HCT116 (cell line): ENCODE results near the gene MRPS12.

ENCODE experiments used
- CBX3 ChIP-seq: IDR thresholded peaks from 2 replicates; pipeline ENCODE4 v1.6.1; 2012; ENCODE audit warnings: low read depth
- EZH2 ChIP-seq: fragments of 200-600 bp; sonication (generic); IDR thresholded peaks from 2 replicates; pipeline ENCODE4 v1.6.1; 2017; ENCODE audit warnings: antibody characterized with exemption, mixed run types
- EZH2phosphoT487 ChIP-seq: fragments of 200-600 bp; IDR thresholded peaks from 2 replicates; pipeline ENCODE4 v1.6.1; 2018; ENCODE audit warnings: antibody characterized with exemption, borderline replicate concordance
- FOSL1 ChIP-seq: IDR thresholded peaks from 2 replicates; pipeline ENCODE4 v1.6.1; 2012; ENCODE audit warnings: low read depth
- JUND ChIP-seq: IDR thresholded peaks from 2 replicates; pipeline ENCODE4 v1.6.1; 2012
- POLR2A ChIP-seq: IDR thresholded peaks from 2 replicates; pipeline ENCODE4 v1.7.0; 2011; ENCODE audit warnings: borderline replicate concordance; ENCODE audit not compliant: insufficient read depth, insufficient read length; ENCODE audit errors: extremely low read depth
- TCF7L2 ChIP-seq: IDR thresholded peaks from 2 replicates; pipeline ENCODE4 v1.7.0; 2011; ENCODE audit warnings: borderline replicate concordance, inconsistent platforms; ENCODE audit not compliant: insufficient read depth, insufficient read length; ENCODE audit errors: extremely low read depth
- TF ChIP-seq, protein P1 (sequence below), 3 experiments: fragments of 200-600 bp in 1 of 3; sonication (generic) in 1 of 3; IDR thresholded peaks in 2 of 3; conservative IDR thresholded peaks in 1 of 3; 2 replicates each; pipeline ENCODE4 v1.5.1; 2012 to 2017; ENCODE audit warnings: low read depth in 2 of 3, low read length in 2 of 3, antibody characterized with exemption in 1 of 3, borderline replicate concordance in 1 of 3, control low read depth in 1 of 3, mild to moderate bottlenecking in 1 of 3, mixed read lengths in 1 of 3, mixed run types in 1 of 3, moderate library complexity in 1 of 3; ENCODE audit not compliant: insufficient read depth in 1 of 3
- TF ChIP-seq, protein P2 (sequence below): IDR thresholded peaks from 2 replicates; pipeline ENCODE4 v1.6.1; 2012; ENCODE audit warnings: low read depth

DNA sequence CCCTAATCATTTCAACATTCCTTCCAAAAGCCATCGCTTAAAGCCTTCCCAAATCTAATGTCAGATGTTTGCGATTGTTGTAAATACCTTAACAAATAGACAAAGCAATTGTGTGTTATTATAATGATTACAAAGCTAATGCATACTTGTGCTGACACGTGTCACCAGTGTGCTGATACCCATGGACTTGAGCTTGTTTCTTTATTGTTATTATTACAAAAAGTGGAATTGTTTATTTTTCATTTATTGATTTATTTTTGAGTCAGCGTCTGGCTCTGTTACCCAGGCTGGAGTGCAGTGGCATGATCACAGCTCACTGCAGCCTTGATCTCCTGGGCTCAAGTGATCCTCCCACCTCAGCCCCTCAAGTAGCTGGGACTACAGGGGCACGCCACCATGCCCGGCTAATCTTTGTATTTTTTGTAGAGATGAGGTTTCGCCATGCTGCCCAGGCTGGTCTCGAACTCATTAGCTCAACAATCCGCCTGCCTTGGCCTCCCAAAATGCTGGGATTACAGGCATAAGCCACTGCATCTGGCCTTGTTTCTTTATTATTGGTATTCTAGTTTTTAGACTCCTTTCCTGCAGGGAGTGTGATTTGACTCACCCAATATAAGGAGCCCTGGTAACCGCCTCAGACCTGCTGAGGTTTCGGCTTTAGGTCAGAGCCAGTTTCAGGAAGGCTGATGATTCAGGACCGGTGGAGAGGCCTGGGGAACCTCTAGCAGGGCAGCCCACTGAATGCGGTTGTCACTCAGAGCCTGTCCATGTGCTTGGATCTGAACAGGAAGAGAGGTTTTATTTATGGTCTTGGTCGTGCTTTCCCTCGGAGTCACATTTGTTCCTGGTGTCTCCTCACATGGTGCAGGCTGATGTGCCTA is 46.9 kb downstream of the MRPS12 start:
- TF ChIP-seq CBX3 (no peak), FOSL1 (no peak), POLR2A (no peak), TCF7L2 (no peak), EZH2 (no peak), JUND (no peak), EZH2phosphoT487 (no peak)
- TF ChIP-seq, protein P1, sequence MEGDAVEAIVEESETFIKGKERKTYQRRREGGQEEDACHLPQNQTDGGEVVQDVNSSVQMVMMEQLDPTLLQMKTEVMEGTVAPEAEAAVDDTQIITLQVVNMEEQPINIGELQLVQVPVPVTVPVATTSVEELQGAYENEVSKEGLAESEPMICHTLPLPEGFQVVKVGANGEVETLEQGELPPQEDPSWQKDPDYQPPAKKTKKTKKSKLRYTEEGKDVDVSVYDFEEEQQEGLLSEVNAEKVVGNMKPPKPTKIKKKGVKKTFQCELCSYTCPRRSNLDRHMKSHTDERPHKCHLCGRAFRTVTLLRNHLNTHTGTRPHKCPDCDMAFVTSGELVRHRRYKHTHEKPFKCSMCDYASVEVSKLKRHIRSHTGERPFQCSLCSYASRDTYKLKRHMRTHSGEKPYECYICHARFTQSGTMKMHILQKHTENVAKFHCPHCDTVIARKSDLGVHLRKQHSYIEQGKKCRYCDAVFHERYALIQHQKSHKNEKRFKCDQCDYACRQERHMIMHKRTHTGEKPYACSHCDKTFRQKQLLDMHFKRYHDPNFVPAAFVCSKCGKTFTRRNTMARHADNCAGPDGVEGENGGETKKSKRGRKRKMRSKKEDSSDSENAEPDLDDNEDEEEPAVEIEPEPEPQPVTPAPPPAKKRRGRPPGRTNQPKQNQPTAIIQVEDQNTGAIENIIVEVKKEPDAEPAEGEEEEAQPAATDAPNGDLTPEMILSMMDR (IDR thresholded peaks at IDR 0.05 in 2 of 3, conservative IDR thresholded peaks at IDR 0.05 in 1 of 3; ENCODE audit: borderline replicate concordance in 1 of 3, insufficient read depth in 1 of 3, low read depth in 2 of 3, low read length in 2 of 3): no peak
- TF ChIP-seq, protein P2, sequence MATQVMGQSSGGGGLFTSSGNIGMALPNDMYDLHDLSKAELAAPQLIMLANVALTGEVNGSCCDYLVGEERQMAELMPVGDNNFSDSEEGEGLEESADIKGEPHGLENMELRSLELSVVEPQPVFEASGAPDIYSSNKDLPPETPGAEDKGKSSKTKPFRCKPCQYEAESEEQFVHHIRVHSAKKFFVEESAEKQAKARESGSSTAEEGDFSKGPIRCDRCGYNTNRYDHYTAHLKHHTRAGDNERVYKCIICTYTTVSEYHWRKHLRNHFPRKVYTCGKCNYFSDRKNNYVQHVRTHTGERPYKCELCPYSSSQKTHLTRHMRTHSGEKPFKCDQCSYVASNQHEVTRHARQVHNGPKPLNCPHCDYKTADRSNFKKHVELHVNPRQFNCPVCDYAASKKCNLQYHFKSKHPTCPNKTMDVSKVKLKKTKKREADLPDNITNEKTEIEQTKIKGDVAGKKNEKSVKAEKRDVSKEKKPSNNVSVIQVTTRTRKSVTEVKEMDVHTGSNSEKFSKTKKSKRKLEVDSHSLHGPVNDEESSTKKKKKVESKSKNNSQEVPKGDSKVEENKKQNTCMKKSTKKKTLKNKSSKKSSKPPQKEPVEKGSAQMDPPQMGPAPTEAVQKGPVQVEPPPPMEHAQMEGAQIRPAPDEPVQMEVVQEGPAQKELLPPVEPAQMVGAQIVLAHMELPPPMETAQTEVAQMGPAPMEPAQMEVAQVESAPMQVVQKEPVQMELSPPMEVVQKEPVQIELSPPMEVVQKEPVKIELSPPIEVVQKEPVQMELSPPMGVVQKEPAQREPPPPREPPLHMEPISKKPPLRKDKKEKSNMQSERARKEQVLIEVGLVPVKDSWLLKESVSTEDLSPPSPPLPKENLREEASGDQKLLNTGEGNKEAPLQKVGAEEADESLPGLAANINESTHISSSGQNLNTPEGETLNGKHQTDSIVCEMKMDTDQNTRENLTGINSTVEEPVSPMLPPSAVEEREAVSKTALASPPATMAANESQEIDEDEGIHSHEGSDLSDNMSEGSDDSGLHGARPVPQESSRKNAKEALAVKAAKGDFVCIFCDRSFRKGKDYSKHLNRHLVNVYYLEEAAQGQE: no peak
